IPS DF 6.9 (cell line): ENCODE measurements around the gene RPL26.
"Not testable (repeated sequence)": the region's sequence is repeated elsewhere in the genome, so short reads cannot be mapped to it uniquely, and the experiment has no call there.

ENCODE experiments used
- DNase-seq: peaks from one replicate; pipeline ENCODE4 v3.0.0-alpha.2; 2013; ENCODE audit warnings: low read depth, low spot score
- H3K27ac ChIP-seq: one replicate; pipeline ENCODE4 v1.5.1; 2013; ENCODE audit warnings: low read length, control low read depth
- H3K27me3 ChIP-seq: 2 replicates; pipeline ENCODE4 v1.6.1; 2013; ENCODE audit warnings: mild to moderate bottlenecking, low read length; ENCODE audit not compliant: control insufficient read depth, insufficient read depth
- H3K36me3 ChIP-seq: 2 replicates; pipeline ENCODE4 v1.6.1; 2013; ENCODE audit warnings: low read length; ENCODE audit not compliant: control insufficient read depth, insufficient read depth
- H3K4me1 ChIP-seq: 2 replicates; pipeline ENCODE4 v1.6.1; 2013; ENCODE audit warnings: low read length; ENCODE audit not compliant: control insufficient read depth, insufficient read depth
- H3K4me3 ChIP-seq: 2 replicates; pipeline ENCODE4 v1.5.1; 2013; ENCODE audit warnings: mild to moderate bottlenecking, low read length
- H3K9me3 ChIP-seq: 2 replicates; pipeline ENCODE4 v1.6.1; 2013; ENCODE audit warnings: low read length, inconsistent platforms; ENCODE audit not compliant: control insufficient read depth, insufficient read depth
- WGBS: extraction: QIAGEN DNeasy Blood & Tissue Kit; methylation state at CpG from one replicate; pipeline ENCODE4 v1.1.7; 2013; ENCODE audit warnings: mixed read lengths, missing lambda C conversion rate; ENCODE audit not compliant: insufficient read length, insufficient coverage; 5-methylcytosine and 5-hydroxymethylcytosine counted together

Gene RPL26

GRCh38 chr17:8382052-8382879 is 727 bp downstream of the RPL26 start:
- Histone ChIP-seq H3K27me3 (no peaks in the 10 kb centered on the region), H3K4me1 (no peaks in the 10 kb centered on the region), H3K9me3 (no peaks in the 10 kb centered on the region), H3K4me3 (peak overlapping the region; percentile 79; the same call in 1 of the 2 replicates), H3K27ac (no peak overlapping the region), H3K36me3 (peaks cover 26% of the 10 kb centered on the region; the same call in 1 of the 2 replicates)
- WGBS = no CpG with 5 or more reads among the region's 27 CpGs
- no peak for DNase-seq

DNA sequence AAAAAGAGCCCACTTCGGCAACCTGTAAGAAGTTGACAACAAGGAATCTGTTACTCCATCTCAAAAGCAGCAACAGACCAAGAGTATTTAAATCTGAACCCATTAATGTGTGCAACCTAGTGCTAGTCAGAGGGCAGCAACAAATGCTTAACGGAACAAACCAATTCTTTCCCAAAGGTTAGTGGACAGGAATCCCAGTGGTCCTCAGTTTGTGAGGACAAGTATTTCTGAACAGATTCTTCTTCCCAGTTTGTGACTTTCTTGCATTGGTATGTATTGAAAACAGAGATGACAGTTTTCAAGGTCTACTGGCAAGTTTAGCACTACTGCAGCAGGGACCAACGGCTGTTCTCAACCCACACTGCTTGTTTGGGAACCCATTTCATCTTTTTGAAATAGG is 2.9 kb downstream of the RPL26 start:
- Histone ChIP-seq H3K27ac (no peak overlapping the region), H3K36me3 (peaks cover 26% of the 10 kb centered on the region; the same call in 1 of the 2 replicates), H3K4me1 (peaks cover 1% of the 10 kb centered on the region; the same call in 1 of the 2 replicates), H3K4me3 (no peak overlapping the region), H3K9me3 (no peaks in the 10 kb centered on the region), H3K27me3 (no peaks in the 10 kb centered on the region)
- DNase-seq = no peak
- no CpG with 5 or more reads among the region's 3 CpGs for WGBS

DNA sequence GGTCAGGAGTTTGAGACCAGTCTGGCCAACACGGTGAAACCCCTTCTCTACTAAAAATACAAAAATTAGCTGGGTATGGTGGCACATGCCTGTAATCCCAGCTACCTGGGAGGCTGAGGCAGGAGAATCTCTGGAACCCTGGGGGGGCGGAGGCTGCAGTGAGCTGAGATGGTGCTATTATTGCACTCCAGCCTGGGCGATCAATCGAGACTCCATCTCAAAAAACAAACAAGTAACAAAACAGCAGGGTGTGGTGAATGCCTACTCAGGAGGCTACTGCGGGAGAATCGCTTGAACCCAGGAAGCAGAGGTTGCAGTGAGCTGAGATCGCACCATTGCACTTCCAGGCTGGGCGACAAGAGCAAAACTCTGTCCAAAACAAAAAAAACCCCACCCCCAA is 4.9 kb downstream of the RPL26 start:
- not testable (repeated sequence) for DNase-seq, H3K27me3 ChIP-seq, H3K9me3 ChIP-seq, H3K4me1 ChIP-seq, H3K27ac ChIP-seq, H3K4me3 ChIP-seq
- no CpG with 5 or more reads among the region's 8 CpGs for WGBS
- peaks cover 26% of the 10 kb centered on the region; the same call in 1 of the 2 replicates for H3K36me3 ChIP-seq

- H3K9me3 ChIP-seq = no peaks in the 10 kb centered on the region
- no CpG with 5 or more reads among the region's 4 CpGs for WGBS
- no peaks in the 10 kb centered on the region for H3K27me3 ChIP-seq
- H3K4me3 ChIP-seq = no peak overlapping the region
- peaks cover 26% of the 10 kb centered on the region; the same call in 1 of the 2 replicates for H3K36me3 ChIP-seq
- DNase-seq = no peak
- H3K4me1 ChIP-seq = peaks cover 1% of the 10 kb centered on the region; the same call in 1 of the 2 replicates
- H3K27ac ChIP-seq = no peak overlapping the region
Measured at GRCh38 chr17:8377422-8377821, 5.6 kb downstream of the RPL26 start.

DNA sequence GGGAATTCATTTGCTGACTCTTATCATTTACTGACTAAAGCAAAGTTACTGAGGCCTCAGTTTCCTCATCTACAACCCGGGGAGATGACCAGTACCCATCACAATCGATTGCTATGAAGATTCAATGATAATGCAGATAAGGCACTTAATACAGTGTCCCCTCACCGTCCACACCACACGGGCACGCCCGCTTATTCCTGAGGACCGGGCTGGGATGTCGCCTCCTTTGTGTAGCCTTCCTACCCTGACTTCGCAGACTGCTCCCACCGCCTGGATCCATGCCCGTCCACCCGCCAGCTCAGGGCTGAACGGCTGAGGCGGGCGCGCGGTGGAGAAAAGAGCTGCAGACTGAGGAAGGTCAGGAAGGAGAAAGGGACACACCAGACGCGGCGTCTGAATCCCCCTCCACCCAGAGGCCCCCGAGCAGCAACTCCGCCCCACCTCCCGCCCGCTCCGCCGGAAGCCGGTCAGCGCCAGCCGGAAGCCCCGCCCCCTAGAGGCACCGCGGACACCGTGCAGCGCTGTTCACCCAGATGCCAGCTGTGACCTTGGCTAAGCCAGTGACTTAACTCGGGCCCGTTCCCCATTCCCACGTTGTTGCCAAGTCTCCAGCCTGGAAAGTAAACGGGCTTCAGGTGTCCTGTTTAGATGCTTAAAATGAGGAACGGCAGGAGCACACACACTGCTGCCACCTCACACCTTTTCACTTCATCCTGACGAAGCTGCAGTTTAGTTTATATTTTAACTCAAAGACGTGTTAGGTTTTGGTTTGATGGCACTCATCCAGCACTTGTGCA is 6.5 kb downstream of the RPL26 start, which contains the start of gene KRABD2:
KRABD2 (minus strand) TSS at position 434 of the 797 bp plus-strand sequence.
- Histone ChIP-seq H3K27me3 (no peaks in the 10 kb centered on the region), H3K9me3 (no peaks in the 10 kb centered on the region), H3K4me3 (peak within 1 kb of the TSS; percentile 56; the same call in 1 of the 2 replicates), H3K4me1 (peaks cover 1% of the 10 kb centered on the region; the same call in 1 of the 2 replicates), H3K27ac (no peak within 1 kb of the TSS), H3K36me3 (peaks cover 21% of the 10 kb centered on the region; the same call in 1 of the 2 replicates)
- peak; percentile 77 for DNase-seq
- no CpG with 5 or more reads among the region's 41 CpGs for WGBS

DNA sequence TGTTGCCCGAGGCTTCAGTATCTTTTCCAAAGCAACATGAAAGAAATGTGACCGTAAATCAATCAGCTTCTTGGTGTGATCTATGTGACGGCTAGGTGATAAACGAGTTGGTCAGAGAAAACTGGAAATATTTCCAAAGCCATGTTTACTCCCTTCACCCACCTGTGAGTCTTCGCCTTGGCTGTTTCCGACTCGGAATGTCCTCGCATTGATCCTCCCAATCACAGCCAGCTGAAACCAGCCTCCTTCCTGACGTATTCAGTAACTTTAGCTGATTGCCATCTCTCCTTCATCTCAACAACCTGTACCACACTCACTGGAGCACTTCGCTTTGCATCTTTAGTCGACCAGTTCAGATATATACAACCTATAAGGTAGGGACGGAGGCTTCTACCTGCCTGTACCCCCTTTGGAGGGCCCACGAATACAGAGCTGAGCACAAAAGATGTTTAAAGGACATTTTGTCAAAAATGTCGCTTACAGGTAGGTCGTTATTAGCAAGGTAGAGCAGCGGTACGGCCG is 7.2 kb downstream of the RPL26 start:
- Histone ChIP-seq H3K4me3 (peak overlapping the region; percentile 56; the same call in 1 of the 2 replicates), H3K27ac (no peak overlapping the region), H3K4me1 (peaks cover 1% of the 10 kb centered on the region; the same call in 1 of the 2 replicates), H3K9me3 (no peaks in the 10 kb centered on the region), H3K27me3 (no peaks in the 10 kb centered on the region), H3K36me3 (peaks cover 14% of the 10 kb centered on the region; the same call in 1 of the 2 replicates)
- no peak for DNase-seq
- no CpG with 5 or more reads among the region's 18 CpGs for WGBS

DNA sequence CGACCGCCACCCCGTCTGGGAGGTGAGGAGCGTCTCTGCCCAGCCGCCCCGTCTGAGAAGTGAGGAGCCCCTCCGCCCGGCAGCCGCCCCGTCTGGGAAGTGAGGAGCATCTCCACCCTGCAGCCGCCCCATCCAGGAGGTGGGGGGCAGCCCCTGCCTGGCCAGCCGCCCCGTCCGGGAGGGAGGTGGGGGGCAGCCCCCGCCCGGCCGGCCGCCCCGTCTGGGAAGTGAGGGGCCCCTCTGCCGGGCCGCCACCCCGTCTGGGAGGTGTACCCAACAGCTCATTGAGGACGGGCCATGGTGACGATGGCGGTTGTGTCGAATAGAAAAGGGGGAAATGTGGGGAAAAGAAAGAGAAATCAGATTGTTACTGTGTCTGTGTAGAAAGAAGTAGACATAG is 9.1 kb downstream of the RPL26 start:
- H3K9me3 ChIP-seq, H3K27me3 ChIP-seq, DNase-seq, H3K4me1 ChIP-seq, H3K27ac ChIP-seq, H3K4me3 ChIP-seq: not testable (repeated sequence)
- WGBS = no CpG with 5 or more reads among the region's 26 CpGs
- H3K36me3 ChIP-seq = peaks cover 12% of the 10 kb centered on the region; the same call in 1 of the 2 replicates

- no CpG with 5 or more reads among the region's 7 CpGs for WGBS
- peaks cover 1% of the 10 kb centered on the region; the same call in 1 of the 2 replicates for H3K4me1 ChIP-seq
- H3K9me3 ChIP-seq = no peaks in the 10 kb centered on the region
- H3K4me3 ChIP-seq = no peak overlapping the region
- no peak overlapping the region for H3K27ac ChIP-seq
- no peaks in the 10 kb centered on the region for H3K27me3 ChIP-seq
- no peak for DNase-seq
- peaks cover 8% of the 10 kb centered on the region; the same call in 1 of the 2 replicates for H3K36me3 ChIP-seq
Measured at GRCh38 chr17:8372422-8372821, 10.6 kb downstream of the RPL26 start.

GRCh38 chr17:8371786-8372185 is 11.2 kb downstream of the RPL26 start:
- Histone ChIP-seq H3K36me3 (peaks cover 8% of the 10 kb centered on the region; the same call in 1 of the 2 replicates), H3K4me3 (no peak overlapping the region), H3K9me3 (no peaks in the 10 kb centered on the region), H3K27ac (no peak overlapping the region), H3K4me1 (peaks cover 1% of the 10 kb centered on the region; the same call in 1 of the 2 replicates), H3K27me3 (no peaks in the 10 kb centered on the region)
- no CpG with 5 or more reads among the region's 4 CpGs for WGBS
- no peak for DNase-seq

- Histone ChIP-seq H3K9me3 (no peaks in the 10 kb centered on the region), H3K36me3 (peaks cover 11% of the 10 kb centered on the region; the same call in 1 of the 2 replicates), H3K4me3 (no peak overlapping the region), H3K27ac (no peak overlapping the region), H3K27me3 (no peaks in the 10 kb centered on the region), H3K4me1 (no peaks in the 10 kb centered on the region)
- no CpG with 5 or more reads among the region's 8 CpGs for WGBS
- no peak for DNase-seq
Measured at GRCh38 chr17:8369944-8370343, 13.0 kb downstream of the RPL26 start.
